Sigmoid colon (tissue), 7 donors: ENCODE measurements around the gene ANGPTL4. TPM values are rescaled to one million over a fixed set of nuclear protein-coding genes. Genes with fewer than 3 reads are reported as not detected.
A peak's percentile ranks its signal among the peaks of the same experiment; 100 is the strongest.

Source experiments
- DNase-seq: peaks from one replicate; pipeline ENCODE4 v3.0.0-alpha.2; 2019
- H3K27ac ChIP-seq, 4 donors: fragments of 200-600 bp; sonication (generic); one replicate each; pipeline ENCODE4 v1.5.1; 2016 to 2019; ENCODE audit warnings: mild to moderate bottlenecking in 1 of 4
- H3K27me3 ChIP-seq, 3 donors: fragments of 200-600 bp; sonication (generic); one replicate each; pipeline ENCODE4 v1.5.1; 2019; ENCODE audit warnings: mild to moderate bottlenecking in 1 of 3
- H3K36me3 ChIP-seq, 4 donors: fragments of 200-600 bp; sonication (generic); one replicate each; pipeline ENCODE4 v1.5.1; 2016 to 2019
- H3K4me1 ChIP-seq, 4 donors: fragments of 200-600 bp; sonication (generic); one replicate each; pipeline ENCODE4 v1.5.1; 2017 to 2019
- H3K4me3 ChIP-seq, 4 donors: fragments of 200-600 bp; sonication (generic); one replicate each; pipeline ENCODE4 v1.5.1; 2017 to 2019; ENCODE audit warnings: mild to moderate bottlenecking in 2 of 4, moderate library complexity in 1 of 4
- H3K9me3 ChIP-seq, 4 donors: fragments of 200-600 bp in 3 of 4; sonication (generic) in 3 of 4; one replicate each; pipeline versions ENCODE4 v1.5.1 to v1.6.1; 2013 to 2019
- CTCF ChIP-seq, 4 experiments: fragments of 450-650 bp in 3 of 4; fragments of 200-600 bp in 1 of 4; IDR thresholded peaks; one replicate each; pipeline ENCODE4 v1.5.1; 2016 to 2019; ENCODE audit warnings: antibody characterized with exemption in 4 of 4, mild to moderate bottlenecking in 3 of 4, moderate library complexity in 2 of 4
- EP300 ChIP-seq, 4 donors: sonication (generic); formaldehyde crosslinking; IDR thresholded peaks; one replicate each; pipeline ENCODE4 v1.6.1; 2017; ENCODE audit warnings: antibody characterized with exemption in 4 of 4
- POLR2A ChIP-seq, 2 donors: fragments of 450-650 bp; IDR thresholded peaks; one replicate each; pipeline ENCODE4 v1.6.1; 2016; ENCODE audit warnings: antibody characterized with exemption in 2 of 2, mild to moderate bottlenecking in 2 of 2, moderate library complexity in 2 of 2
- POLR2AphosphoS5 ChIP-seq, 4 donors: sonication (generic); formaldehyde crosslinking; IDR thresholded peaks; one replicate each; pipeline ENCODE4 v1.6.1; 2017; ENCODE audit warnings: antibody characterized with exemption in 4 of 4
- WGBS, 2 donors: extraction: QIAGEN DNeasy Blood & Tissue Kit; methylation state at CpG; one replicate each; pipeline ENCODE4 v1.1.7; 2013; 5-methylcytosine and 5-hydroxymethylcytosine counted together
- intact Hi-C: fragments of 100-400 bp; cut with DNase I; formaldehyde crosslinking; loops from one replicate; pipeline ENCODE4 v1.15.1; 2023
- polyA plus RNA-seq, 3 donors: library from polyadenylated mRNA; stranded (reverse); fragments of 200-250 nt; gene quantifications; one replicate each; pipeline ENCODE4 v1.2.3, GENCODE V29; 2013
- total RNA-seq, 4 donors: library from RNA; depleted of rRNA; stranded (reverse); fragments of >200 nt; gene quantifications; one replicate each; pipeline ENCODE4 v1.1.0, GENCODE V29; 2016
- donor health status: healthy with polysubstance abuse.
- donor health status: Bipolar disorder and iron deficiency.
- donor health status: healthy.

The ANGPTL4 gene
- total and polyA plus RNA-seq, 7 donors: 2.3 to 31.6 (median 10.3) TPM

GRCh38 chr19:8412783-8413628, 49.1 kb downstream of the ANGPTL4 start, which contains the start of gene MARCHF2:
TSS of gene MARCHF2 (plus strand) at chr19:8413305. CDS start at chr19:8421841, 8,536 bp downstream.
- intact Hi-C loops: loop anchor here (2.0 to 5.0 kb wide), 3 partner anchors 32 to 94 kb away; partner anchors contain the start of gene HNRNPM
- no peaks in the 10 kb centered on the region for H3K36me3 ChIP-seq
- 2 to 5% methylated on average over 89 of the region's 89 CpGs for WGBS, 2 donors
- no peaks in the 10 kb centered on the region for H3K27me3 ChIP-seq
- TF ChIP-seq POLR2AphosphoS5 (IDR thresholded peaks at IDR 0.05): peak; percentile 53 to 82 (median 66)
- TF ChIP-seq EP300 (IDR thresholded peaks at IDR 0.05): no peak
- TF ChIP-seq POLR2A (IDR thresholded peaks at IDR 0.05): no peak
- peak in 3 of 4 experiments; percentile 27 to 64 (median 32) for TF ChIP-seq CTCF (IDR thresholded peaks at IDR 0.05)
- peak; percentile 99 for DNase-seq
- H3K4me3 ChIP-seq: peak within 1 kb of the TSS; percentile 81 to 96 (median 93)
- no peaks in the 10 kb centered on the region for H3K9me3 ChIP-seq
- peak within 1 kb of the TSS; percentile 83 to 92 (median 88) for H3K27ac ChIP-seq
- peaks cover 0 to 51% (median 46%) of the 10 kb centered on the region in 4 donors for H3K4me1 ChIP-seq

GRCh38 chr19:8413629-8413995, 49.7 kb downstream of the ANGPTL4 start:
- H3K4me3 ChIP-seq: peak overlapping the region; percentile 81 to 96 (median 93)
- peaks cover 0 to 57% (median 51%) of the 10 kb centered on the region in 4 donors for H3K4me1 ChIP-seq
- WGBS, 2 donors: 16 to 24% methylated on average over 3 of the region's 3 CpGs
- H3K9me3 ChIP-seq: no peaks in the 10 kb centered on the region
- intact Hi-C loops: loop anchor here (2.0 to 5.0 kb wide), 3 partner anchors 31 to 93 kb away; partner anchors contain the start of gene HNRNPM
- peaks cover 0 to under 1% (median 0%) of the 10 kb centered on the region in 4 donors for H3K36me3 ChIP-seq
- no peaks in the 10 kb centered on the region for H3K27me3 ChIP-seq
- no peak for TF ChIP-seq EP300 (IDR thresholded peaks at IDR 0.05)
- no peak for TF ChIP-seq POLR2A (IDR thresholded peaks at IDR 0.05)
- TF ChIP-seq POLR2AphosphoS5 (IDR thresholded peaks at IDR 0.05): no peak
- TF ChIP-seq CTCF (IDR thresholded peaks at IDR 0.05): no peak
- no peak for DNase-seq
- peak overlapping the region; percentile 83 to 92 (median 88) for H3K27ac ChIP-seq

DNA sequence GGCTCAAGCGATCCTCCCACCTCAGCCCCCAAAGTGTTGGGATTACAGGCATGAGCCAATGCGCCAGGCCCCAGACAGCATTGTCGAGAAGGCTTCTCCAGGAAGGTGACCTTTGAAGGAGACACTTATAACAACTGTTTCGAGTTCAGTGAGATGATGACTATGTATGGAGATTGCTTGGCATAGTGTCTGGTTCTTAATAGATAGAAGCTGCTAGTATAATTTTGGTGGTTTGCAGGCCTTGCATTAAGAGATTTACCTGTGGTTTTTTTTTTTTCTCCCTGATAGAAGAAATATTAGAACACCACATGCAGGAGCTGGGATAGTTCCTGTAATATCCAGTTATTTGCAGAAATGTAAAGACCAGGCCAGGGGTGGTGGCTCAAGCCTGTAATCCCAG, 52.8 kb downstream of the ANGPTL4 start:
- no peak for TF ChIP-seq CTCF (IDR thresholded peaks at IDR 0.05)
- no peak for TF ChIP-seq POLR2A (IDR thresholded peaks at IDR 0.05)
- TF ChIP-seq POLR2AphosphoS5 (IDR thresholded peaks at IDR 0.05): no peak
- no peak for TF ChIP-seq EP300 (IDR thresholded peaks at IDR 0.05)
- no peak overlapping the region for H3K4me3 ChIP-seq
- no peaks in the 10 kb centered on the region for H3K9me3 ChIP-seq
- H3K36me3 ChIP-seq: peaks cover 0 to 11% (median 2%) of the 10 kb centered on the region in 4 donors
- intact Hi-C loops: loop anchor here (2.0 kb wide), 1 partner anchor 46 kb away; no protein-coding TSS in a partner anchor
- no peaks in the 10 kb centered on the region for H3K27me3 ChIP-seq
- H3K4me1 ChIP-seq: peaks cover 0 to 59% (median 51%) of the 10 kb centered on the region in 4 donors
- 69 to 87% methylated on average over 4 of the region's 4 CpGs for WGBS, 2 donors
- no peak for DNase-seq
- peak overlapping the region; percentile 67 to 91 (median 77) for H3K27ac ChIP-seq

DNA sequence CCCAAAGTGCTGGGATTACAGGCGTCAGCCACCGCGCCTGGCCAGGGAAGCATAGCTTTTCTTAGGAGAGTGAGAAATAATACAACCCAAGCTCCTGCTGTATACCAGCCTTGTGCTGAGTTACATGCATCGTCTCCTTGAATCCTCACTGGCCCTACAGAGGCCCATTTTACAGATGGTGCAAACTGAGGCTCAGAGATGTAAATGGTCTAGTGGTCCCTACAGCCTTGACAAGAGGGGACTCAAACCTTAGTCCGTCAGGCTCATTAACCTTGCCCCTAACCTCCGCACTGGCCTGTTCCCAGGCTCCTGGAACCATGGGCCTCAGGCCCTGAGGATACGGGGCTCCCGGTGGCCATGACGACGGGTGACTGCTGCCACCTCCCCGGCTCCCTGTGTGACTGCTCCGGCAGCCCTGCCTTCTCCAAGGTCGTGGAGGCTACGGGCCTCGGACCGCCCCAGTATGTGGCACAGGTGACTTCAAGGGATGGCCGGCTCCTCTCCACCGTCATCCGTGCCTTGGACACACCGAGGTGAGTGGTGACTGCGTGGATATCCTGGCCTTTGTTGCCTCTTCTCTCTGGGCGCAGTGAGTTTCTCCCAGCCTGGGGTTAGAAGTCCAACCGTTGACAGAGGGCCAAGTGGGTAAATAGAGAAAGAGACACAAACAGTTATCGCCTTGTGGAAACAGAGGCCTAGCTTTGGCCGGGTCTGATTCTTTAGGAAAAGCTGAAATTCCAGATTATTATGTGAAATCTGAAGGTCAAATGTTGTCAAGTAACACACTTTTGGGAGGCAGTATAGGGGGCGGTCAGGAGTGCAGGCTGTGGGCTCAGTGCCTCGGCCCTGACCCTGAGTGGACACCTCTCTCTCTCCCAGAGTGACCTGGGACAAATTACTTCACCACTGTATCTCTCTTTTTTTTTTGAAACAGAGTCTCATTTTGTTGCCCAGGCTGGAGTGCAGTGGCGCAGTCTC, 57.8 kb downstream of the ANGPTL4 start:
- Histone ChIP-seq H3K9me3 (no peaks in the 10 kb centered on the region), H3K27me3 (no peaks in the 10 kb centered on the region)
- no peak for TF ChIP-seq POLR2A (IDR thresholded peaks at IDR 0.05)

More for the DNA sequence above, 57.8 kb downstream of the ANGPTL4 start:
- intact Hi-C loops: no loop called here
- Histone ChIP-seq H3K4me3 (no peak overlapping the region), H3K27ac (peak overlapping the region in 1 of 4 donors; percentile 1), H3K4me1 (peaks cover 0 to 41% (median 35%) of the 10 kb centered on the region in 4 donors), H3K36me3 (peaks cover 0 to 27% (median 8%) of the 10 kb centered on the region in 4 donors)
- WGBS, 2 donors: 88 to 93% methylated on average over 28 of the region's 28 CpGs
- no peak for DNase-seq
